ENCODE data around the gene TMPRSS7. TPM values are rescaled to one million over a fixed set of nuclear protein-coding genes. Genes with fewer than 3 reads are reported as not detected.
"Not testable (repeated sequence)": the region's sequence is repeated elsewhere in the genome, so short reads cannot be mapped to it uniquely, and the experiment has no call there.

The TMPRSS7 gene
- total RNA-seq, 1 experiment from 2014 or later = not detected

GRCh38 chr3:112035241-112035640 lies 705 bp downstream of the TMPRSS7 start:
- in situ Hi-C loops (cut with HindIII; ENCODE audit: low pct_unique_long_range_greater_than_20kb, low sequenced_read_pairs) = no loop called here
- H3K4me1 ChIP-seq (ENCODE audit: control insufficient read depth, insufficient read depth, low read length) = no peaks in the 10 kb centered on the region
- H3K4me3 ChIP-seq (ENCODE audit: low read depth in 2 of 2, low read length in 2 of 2) = no peak overlapping the region
- no TSS peak for BruUV-seq (replicated peaks)
- ATAC-seq (no peak), DNase-seq (ENCODE audit: low read depth, low spot score) (no peak)
- ChIA-PET POLR2A (no interaction called here), CTCF (interaction anchor here (0.6 kb wide), 1 partner anchor 58 kb away, joined by 3 read pairs; no protein-coding TSS in a partner anchor)
- no peak overlapping the region for H3K27ac ChIP-seq (ENCODE audit: low read length)
- no peaks in the 10 kb centered on the region for H3K36me3 ChIP-seq (ENCODE audit: control insufficient read depth, insufficient read depth, low read length)
- no peaks in the 10 kb centered on the region for H3K9me3 ChIP-seq (ENCODE audit: control insufficient read depth, insufficient read depth, low read depth, low read length)
- TF ChIP-seq REST (IDR thresholded peaks at IDR 0.05; ENCODE audit: insufficient read depth in 1 of 2, low read depth in 2 of 2, low read length in 1 of 2) (no peak), POLR2AphosphoS5 (IDR thresholded peaks at IDR 0.05; ENCODE audit: low read depth, low read length) (no peak), TCF7L2 (IDR thresholded peaks at IDR 0.05; ENCODE audit: low read depth, low read length) (no peak), CTCF (IDR thresholded peaks at IDR 0.05) (no peak), SIN3A (IDR thresholded peaks at IDR 0.05; ENCODE audit: borderline replicate concordance, insufficient read depth, low read depth, low read length) (no peak)
- peaks cover 4% of the 10 kb centered on the region; the same call in 1 of the 2 replicates for H3K27me3 ChIP-seq (ENCODE audit: control insufficient read depth, insufficient read depth, low read length)
- intact Hi-C loops (cut with micrococcal nuclease; ENCODE audit: unreplicated experiment) = no loop called here

GRCh38 chr3:112037194-112037593 lies 2.7 kb downstream of the TMPRSS7 start:
- CTCF ChIA-PET; H3K36me3 ChIP-seq (ENCODE audit: control insufficient read depth, insufficient read depth, low read length); H3K4me3 ChIP-seq (ENCODE audit: low read depth in 2 of 2, low read length in 2 of 2); BruUV-seq (replicated peaks); intact Hi-C loops (cut with micrococcal nuclease; ENCODE audit: unreplicated experiment); ATAC-seq; H3K27ac ChIP-seq (ENCODE audit: low read length); POLR2A ChIA-PET; H3K9me3 ChIP-seq (ENCODE audit: control insufficient read depth, insufficient read depth, low read depth, low read length); DNase-seq (ENCODE audit: low read depth, low spot score); in situ Hi-C loops (cut with HindIII; ENCODE audit: low pct_unique_long_range_greater_than_20kb, low sequenced_read_pairs); H3K4me1 ChIP-seq (ENCODE audit: control insufficient read depth, insufficient read depth, low read length): not testable (repeated sequence)
- peaks cover 14% of the 10 kb centered on the region; the same call in 1 of the 2 replicates for H3K27me3 ChIP-seq (ENCODE audit: control insufficient read depth, insufficient read depth, low read length)

- peaks cover 2% of the 10 kb centered on the region; the same call in 1 of the 2 replicates for H3K4me1 ChIP-seq (ENCODE audit: control insufficient read depth, insufficient read depth, low read length)
- peaks cover 18% of the 10 kb centered on the region; the same call in 1 of the 2 replicates for H3K27me3 ChIP-seq (ENCODE audit: control insufficient read depth, insufficient read depth, low read length)
- no peak overlapping the region for H3K27ac ChIP-seq (ENCODE audit: low read length)
- no peaks in the 10 kb centered on the region for H3K36me3 ChIP-seq (ENCODE audit: control insufficient read depth, insufficient read depth, low read length)
- intact Hi-C loops (cut with micrococcal nuclease; ENCODE audit: unreplicated experiment) (no loop called here), in situ Hi-C loops (cut with HindIII; ENCODE audit: low pct_unique_long_range_greater_than_20kb, low sequenced_read_pairs) (no loop called here)
- H3K4me3 ChIP-seq (ENCODE audit: low read depth in 2 of 2, low read length in 2 of 2) = no peak overlapping the region
- TF ChIP-seq CTCF (IDR thresholded peaks at IDR 0.05) (no peak), REST (IDR thresholded peaks at IDR 0.05; ENCODE audit: insufficient read depth in 1 of 2, low read depth in 2 of 2, low read length in 1 of 2) (no peak), SIN3A (IDR thresholded peaks at IDR 0.05; ENCODE audit: borderline replicate concordance, insufficient read depth, low read depth, low read length) (no peak), POLR2AphosphoS5 (IDR thresholded peaks at IDR 0.05; ENCODE audit: low read depth, low read length) (no peak), TCF7L2 (IDR thresholded peaks at IDR 0.05; ENCODE audit: low read depth, low read length) (no peak)
- no peak for ATAC-seq
- H3K9me3 ChIP-seq (ENCODE audit: control insufficient read depth, insufficient read depth, low read depth, low read length) = no peaks in the 10 kb centered on the region
- BruUV-seq (replicated peaks) = no TSS peak
- CTCF ChIA-PET = no interaction called here
- POLR2A ChIA-PET = no interaction called here
- DNase-seq (ENCODE audit: low read depth, low spot score) = no peak
These were observed 4.3 kb downstream of the TMPRSS7 start for GRCh38 chr3:112038863-112039262.
